Left lobe of liver (tissue), 2 donors: ENCODE results near the gene TIMM17B. TPM values are rescaled to one million over a fixed set of nuclear protein-coding genes. Genes with fewer than 3 reads are reported as not detected.
"Not testable (repeated sequence)": the region's sequence is repeated elsewhere in the genome, so short reads cannot be mapped to it uniquely, and the experiment has no call there.

ENCODE experiments used
- ATAC-seq: fragments of 200-7000 bp; cut with Tn5 transposase; one replicate; pipeline ENCODE4 v1.9.1; 2020; ENCODE audit warnings: mild to moderate bottlenecking, moderate library complexity
- DNase-seq: peaks from one replicate; pipeline ENCODE4 v3.0.0-alpha.2; 2020; ENCODE audit warnings: low spot score
- total RNA-seq: library from RNA; stranded (reverse); gene quantifications from one replicate; pipeline ENCODE4 v1.2.1, GENCODE V29; 2021
- donor health status: DM: no; HTN: no; CAD: no; lungs with moderate emphysema.
- donor health status: DM: no; HTN: yes; CAD: no.

TIMM17B gene
- total RNA-seq, 1 donor from 2014 or later, result 22.8 TPM

DNA sequence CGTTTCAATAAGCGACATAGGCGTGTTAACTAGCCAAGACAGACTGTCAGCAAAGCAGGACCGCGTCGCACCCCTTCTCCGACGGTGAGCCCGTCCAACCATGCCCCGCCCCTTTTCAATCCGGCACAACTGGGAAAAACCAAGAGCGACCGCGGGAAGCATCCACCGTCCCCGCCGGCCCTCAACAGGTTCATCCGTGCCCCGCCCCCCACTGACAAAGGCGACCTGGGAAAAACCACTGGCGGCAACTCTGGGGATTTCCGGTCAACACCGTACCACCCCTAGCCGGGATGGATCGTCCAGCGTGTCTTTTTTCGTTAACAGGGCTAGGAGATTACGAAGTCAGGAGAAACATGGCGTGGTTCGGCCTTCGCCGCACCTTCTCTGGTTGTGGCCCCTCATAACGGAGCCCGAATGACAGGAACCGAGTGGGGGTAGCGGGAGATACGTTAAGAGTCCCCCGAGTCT, 377 bp downstream of the TIMM17B start:
- DNase-seq (peak; percentile 81), ATAC-seq (peak; percentile 81)

DNA sequence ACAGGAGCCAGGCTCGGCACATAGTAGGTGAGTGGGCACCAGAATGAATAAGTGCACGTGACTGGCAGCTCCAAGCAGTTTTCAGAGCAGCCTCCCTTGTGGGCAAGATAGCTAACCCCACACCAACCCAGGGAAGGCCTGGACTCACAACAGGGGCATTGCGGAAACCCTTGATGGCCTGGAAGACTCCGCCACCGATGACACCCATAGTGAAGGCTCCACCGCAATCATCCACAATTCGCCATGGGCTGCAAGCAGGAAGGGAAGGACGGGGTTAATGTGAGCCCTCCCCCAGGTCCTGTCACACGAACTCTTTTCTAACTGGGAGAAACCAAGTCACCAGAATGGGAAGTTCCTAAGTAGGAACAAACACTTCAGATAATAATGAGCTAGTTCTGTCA, 957 bp downstream of the TIMM17B start:
- no peak for DNase-seq

DNA sequence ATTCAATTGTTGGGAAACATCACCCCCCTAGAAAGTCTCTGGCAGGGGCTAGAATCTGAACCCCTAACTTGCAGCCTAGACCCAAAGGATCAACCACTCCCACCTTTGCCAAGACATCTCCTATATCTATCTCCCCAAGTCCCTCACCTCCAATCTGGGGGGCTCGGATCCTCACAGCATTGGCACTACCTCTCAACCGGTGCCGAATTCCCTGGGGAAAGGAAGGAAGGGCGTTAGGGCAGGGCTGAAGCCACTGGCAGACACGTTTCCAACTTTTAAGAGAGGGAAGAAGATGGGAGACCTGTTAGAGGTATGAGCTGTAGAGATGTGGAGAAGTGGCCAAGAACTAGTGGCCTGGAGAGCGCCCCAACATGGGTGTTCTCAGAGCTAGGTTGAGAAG, 2.7 kb downstream of the TIMM17B start:
- ATAC-seq (no peak), DNase-seq (no peak)

More for the DNA sequence above, 957 bp downstream of the TIMM17B start:
- ATAC-seq, result no peak

DNA sequence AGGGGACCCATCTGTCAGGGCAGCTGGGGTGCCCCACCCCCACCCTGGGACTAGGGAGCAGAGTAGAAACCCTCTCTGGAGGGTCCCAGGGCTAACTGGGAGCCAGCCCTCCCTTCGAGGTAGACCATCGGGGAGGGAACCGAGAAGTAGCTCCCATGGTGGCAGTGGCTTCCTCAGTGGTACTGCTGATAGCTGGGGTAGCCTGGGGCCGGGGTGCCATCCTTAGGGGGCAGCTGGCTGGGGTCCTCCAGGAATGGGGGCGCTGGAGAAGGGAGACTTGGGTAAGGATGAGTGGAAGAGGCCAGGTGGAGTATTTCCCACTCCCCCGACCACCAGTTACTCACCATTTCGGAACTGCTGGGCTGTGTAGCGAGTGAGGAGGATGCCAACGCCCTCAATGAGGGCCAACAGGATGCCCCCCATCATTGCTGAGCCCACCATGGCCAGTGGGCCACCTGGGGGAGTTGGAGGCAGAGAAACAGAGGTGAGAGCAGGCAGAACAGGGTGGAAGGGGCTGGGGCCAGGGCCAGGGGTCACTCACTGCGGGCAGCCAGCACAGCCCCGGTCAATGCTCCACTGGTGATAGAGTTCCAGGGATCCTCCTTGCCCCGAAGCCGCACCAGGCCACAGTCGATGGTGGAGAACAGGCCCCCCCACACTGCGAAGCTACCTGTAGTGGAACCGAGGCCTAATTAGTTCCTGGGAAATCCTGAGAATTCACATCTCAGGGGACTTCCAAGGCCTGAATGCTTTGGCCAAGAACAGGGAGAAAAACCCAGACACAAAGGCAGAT, 3.8 kb downstream of the TIMM17B start:
- ATAC-seq, result no peak
- no peak for DNase-seq

DNA sequence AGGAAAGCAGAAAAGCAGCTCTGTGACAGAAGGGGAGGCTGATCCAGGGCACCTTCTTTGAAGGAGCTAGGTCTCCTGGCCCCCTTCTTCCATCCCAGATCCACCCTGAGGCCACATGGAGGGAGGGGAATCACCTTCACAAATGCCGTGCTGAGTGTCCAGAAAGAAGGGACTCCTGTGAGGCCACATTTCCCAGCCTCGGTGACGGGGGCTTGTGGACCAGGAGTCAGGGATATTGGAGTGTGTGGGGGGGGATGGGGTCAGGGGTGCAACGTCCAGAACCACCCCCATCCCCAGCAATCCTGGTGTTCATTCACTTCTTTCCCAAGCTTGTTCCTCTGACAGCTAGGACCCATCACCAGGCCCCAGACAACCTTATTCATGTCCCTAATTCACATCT, 4.7 kb downstream of the TIMM17B start:
- DNase-seq (no peak), ATAC-seq (no peak)

DNA sequence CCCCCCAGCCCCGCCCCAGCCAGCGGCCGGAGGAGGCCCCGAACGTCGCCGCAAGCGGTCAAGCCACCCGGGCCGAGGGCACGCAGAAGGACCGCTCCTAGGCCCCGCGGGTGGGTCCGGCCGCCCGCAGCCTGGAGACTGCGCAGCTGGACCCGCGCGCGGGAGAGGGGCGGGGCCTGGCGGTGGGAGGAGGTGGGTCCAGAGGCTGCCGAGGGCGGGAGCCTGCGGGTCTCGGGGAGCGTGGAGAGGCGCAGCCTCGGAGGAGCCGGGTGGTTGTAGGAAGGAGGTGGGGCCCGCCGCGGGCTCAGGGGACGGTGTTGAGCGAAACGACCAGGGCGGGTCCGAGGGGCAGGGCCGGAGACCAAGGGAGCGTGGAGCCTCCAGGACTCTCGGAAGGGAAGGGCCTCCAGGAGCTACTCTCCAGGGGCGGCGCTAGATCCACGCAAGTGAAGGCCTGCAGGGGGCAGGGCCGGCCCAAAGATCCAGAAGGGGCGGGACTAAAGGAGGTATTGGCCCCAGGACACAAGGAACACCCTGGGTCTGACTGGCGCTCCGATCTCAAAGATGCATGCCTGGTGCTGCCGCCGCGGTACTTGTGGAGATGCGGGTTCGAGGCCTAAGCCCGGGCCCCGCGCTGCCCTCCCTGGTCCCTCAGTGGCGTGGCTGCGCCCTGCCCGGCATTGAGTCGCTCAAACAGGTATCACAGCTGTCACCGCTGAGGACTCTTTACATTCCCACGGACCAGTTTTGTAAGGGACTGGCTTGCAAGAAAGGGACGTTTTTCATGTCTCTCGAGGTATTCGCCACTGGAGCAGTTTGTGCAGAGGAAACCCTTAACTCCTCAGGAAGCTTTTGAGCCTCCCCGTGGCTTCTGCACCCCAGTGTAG, 5.9 kb downstream of the TIMM17B start:
- ATAC-seq (peak; percentile 94), DNase-seq (peak; percentile 84)

DNA sequence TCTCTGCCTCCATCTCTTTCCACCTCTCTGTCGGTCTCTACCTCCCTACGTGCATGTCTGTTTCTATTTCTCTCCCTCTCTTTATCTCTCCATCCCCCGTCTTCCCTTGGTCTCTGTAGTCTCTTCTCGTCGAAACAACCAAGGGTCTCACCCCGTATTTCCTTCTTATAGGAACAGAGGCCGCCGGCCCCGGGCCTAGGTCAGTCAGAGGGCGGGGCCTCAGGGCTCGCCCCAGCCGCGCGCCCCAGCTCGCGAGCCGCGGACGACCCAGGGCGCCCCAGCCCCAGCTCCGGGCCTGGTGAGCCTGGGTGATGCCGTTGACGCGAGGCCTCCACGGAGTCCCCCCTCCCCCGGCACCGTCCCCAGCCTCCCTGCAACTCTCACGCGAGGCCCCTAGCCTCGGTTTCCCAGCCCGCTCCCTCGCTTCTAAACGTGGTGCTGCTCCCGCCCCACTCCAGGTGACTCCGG, 6.6 kb downstream of the TIMM17B start:
- ATAC-seq (peak; percentile 42), DNase-seq (no peak)

DNA sequence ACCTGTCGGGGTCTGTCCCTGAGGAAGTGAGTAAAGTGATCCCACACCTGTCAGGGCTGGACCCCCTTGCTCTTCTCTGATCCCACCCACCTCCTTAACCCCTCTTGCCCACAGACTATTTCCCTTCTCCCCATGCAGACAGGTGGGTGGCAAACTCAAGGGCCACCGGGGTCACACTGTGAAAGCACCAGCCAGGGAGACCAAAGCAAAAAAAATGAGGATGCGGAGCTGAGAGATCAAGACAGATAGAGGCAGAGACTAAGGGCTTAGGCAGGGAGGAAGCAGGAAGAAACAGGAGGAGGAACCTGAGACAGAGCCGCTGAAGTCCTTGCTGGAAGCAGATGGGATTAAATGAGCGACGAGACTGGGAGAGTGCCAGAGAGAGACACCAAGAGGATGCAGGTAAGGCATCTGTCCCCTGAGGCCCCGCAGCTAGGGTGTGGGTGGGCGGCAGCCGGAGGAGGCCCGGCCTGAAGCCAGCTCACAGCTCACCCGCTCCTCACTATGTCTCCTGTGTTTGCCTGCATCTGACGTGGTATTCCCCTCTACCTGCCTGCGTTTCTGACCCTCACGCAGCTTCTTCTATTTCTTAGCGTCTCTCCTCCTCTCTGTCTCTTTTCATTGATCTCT, 7.2 kb downstream of the TIMM17B start:
- ATAC-seq (no peak), DNase-seq (no peak)

DNA sequence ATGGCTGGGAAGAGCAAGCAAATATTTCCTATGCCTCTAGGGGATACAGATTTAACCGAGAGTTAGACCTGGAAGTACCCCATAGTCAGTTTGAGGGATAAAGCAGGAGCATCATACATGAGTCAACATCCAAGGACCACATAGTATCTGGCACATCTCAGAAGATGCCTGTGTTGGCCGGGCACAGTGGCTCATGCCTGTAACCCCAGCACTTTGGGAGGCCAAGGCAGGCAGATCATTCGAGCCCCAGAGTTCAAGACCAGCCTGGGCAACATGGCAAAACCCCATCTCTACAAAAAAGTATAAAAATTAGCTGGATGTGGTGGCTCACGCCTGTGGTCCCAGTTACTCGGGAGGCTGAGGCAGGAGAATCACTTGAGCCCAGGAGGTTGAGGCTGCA, 11.0 kb downstream of the TIMM17B start:
- not testable (repeated sequence) for DNase-seq, ATAC-seq

DNA sequence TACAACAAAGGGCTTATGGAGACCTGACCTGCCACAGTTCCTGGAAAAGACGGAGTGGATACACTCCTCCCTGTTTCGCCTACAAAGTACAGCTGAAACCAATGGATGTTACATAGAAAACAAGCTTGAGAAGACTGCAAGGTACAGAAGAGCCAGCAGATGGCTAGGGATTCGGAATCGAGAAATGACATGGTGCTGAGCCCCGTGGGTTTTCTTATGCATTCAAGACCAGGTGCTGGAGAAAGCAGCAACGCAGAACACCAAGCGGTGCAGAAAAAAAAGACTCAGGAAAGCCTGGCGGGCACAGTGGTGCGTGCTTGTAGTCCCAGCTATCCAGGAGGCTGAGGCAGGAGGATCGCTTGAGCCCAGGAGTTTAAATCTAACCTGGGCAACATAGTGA, 13.8 kb downstream of the TIMM17B start:
- DNase-seq (no peak), ATAC-seq (no peak)

DNA sequence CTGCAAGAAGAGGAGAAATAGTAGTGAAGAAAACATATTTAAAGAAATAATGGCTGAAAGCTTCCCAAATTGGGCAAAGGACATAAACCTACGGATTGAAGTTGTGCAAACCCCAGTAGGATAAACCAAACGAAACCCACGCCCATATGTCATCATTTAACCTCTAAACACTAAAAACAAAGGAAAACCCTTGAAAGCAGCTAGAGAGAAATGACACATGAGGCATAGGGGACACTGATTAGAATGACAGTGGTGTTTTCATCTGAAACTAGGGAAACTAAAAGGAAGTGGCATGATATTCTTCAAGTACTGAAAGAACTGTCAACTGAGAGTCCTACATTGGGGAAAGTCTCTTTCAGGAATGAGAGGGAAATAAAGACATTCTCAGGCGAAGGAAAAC, 20.6 kb downstream of the TIMM17B start:
- DNase-seq, ATAC-seq: not testable (repeated sequence)

DNA sequence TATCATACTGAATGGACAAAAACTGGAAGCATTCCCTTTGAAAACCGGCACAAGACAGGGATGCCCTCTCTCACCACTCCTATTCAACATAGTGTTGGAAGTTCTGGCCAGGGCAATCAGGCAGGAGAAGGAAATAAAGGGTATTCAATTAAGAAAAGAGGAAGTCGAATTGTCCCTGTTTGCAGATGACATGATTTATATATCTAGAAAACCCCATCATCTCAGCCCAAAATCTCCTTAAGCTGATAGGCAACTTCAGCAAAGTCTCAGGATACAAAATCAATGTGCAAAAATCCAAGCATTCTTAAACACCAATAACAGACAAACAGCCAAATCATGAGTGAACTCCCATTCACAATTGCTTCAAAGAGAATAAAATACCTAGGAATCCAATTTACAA, 25.6 kb downstream of the TIMM17B start:
- not testable (repeated sequence) for ATAC-seq, DNase-seq

DNA sequence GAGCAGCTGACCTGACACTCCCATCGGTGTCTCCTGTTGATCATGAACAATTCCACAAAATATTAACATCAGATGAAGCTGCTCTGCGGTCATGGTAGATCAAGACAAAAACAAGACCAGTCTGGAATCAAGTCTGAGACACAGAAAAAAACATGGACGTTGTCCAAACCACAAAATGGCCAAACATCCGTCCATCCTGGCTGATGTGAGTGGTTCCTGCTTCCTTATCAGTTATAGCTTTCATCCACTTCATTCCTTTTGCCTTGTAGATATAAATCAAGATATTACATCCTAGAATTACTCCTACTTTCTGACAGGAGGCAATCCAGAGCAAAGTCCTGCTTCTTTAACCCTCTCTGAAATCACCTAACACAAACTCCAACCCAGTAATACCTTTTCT, 33.4 kb downstream of the TIMM17B start:
- ATAC-seq (no peak), DNase-seq (no peak)

DNA sequence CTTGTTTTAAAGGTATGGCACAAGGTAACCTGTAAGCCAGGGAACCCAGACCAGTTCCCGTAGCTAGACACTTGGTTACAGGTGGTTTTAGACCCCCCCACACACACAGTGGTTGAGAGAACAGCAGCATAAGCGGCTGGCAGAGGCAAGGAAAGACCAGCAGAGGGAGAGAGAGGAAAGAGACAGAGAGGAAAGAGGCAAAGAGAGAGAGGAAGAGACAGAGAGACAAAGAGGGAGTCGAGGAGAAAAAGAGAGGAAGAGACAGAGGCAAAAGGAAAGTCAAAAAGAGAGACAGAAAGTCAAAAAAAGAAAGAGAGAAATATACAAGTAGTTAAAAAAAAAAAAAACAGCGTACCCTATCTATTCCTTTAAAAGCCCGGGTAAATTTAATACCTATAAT, 42.7 kb downstream of the TIMM17B start:
- DNase-seq (no peak), ATAC-seq (no peak)

DNA sequence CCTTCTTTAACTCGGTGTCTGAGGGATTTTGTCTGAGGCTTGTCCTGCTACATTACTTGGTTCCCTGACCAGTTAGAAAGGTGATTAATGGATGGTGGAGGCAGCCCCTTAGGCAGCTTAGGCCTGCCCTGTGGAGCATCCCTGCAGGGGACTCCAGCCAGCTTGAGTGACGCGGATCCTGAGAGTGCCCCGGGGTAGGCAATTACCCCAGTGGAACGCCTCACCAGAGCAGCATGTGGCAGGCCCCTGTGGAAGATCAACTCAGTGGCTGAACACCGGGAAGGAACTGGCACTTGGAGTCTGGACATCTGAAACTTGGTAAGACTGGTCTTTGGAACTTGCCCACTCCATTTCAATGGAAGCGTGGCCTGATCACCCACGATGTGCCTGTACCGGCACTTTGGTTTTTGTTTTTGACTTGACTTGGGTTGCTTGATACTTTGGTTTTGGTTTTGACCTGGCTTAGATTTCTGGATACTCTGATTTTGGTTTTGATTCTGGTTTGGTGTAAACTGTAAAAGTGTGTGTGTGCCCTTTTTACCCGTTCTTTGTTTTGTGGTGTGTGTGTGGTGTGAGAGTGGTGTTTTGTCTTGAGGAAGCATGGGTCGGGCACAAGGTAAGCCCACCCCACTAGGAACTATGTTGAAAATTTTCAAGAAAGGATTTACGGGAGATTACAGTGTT, 43.3 kb downstream of the TIMM17B start:
- not testable (repeated sequence) for DNase-seq, ATAC-seq

DNA sequence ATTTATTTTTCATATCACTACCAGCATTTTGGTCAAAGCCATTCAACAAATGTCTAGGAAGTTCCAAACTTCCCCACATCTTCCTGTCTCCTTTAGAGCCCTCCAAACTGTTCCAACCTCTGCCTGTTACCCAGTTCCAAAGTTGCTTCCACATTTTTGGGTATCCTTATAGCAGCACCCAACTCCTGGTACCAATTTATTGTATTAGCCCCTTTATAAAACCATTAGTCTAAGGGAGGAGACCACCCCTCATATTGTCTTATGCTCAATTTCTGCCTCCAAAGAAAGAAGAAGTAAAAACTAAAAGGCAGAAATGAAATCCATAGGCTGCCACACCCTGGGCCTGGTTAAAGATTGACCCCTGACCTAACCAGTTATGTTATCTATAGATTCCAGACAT, 44.1 kb downstream of the TIMM17B start:
- DNase-seq, ATAC-seq: not testable (repeated sequence)

DNA sequence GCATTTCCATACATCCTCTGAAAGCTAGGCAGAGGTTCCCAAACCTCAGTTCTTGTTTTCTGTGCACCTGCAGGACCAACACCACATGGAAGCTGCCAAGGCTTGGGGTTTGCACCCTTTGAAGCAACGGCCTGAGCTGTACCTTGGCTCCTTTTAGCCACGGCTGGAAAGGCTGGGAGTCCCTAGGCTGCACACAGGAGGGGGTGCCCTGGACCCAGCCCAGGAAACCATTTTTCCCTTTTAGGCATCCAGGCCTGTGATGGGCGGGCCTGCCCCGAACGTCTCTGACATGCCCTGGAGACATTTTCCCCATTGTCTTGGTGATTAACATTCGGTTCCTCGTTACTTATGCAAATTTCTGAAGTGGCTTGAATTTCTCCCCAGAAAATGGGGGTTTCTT, 44.7 kb downstream of the TIMM17B start:
- no peak for DNase-seq
- no peak for ATAC-seq

DNA sequence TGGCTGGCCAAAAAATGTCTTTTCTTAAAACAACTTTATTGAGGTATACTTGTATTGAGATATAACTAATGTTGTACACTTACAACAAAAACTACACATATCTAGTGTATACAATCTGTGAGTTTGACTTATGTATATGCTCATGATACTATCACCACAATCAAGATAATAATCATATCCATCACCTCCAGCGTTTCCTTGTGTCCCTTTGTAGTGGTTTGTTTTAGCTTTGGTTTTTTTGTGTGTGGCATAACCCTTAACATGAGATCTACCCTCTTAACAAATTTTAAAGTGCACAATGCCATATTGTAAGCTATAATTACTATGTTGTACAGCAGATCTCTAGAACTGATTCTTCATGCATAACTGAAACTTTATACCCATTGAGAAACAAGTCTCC, 48.7 kb downstream of the TIMM17B start:
- no peak for ATAC-seq

More for the DNA sequence above, 48.7 kb downstream of the TIMM17B start:
- no peak for DNase-seq
